A549 (cell line): ENCODE measurements around the gene PLCH2. TPM values are rescaled to one million over a fixed set of nuclear protein-coding genes. Genes with fewer than 3 reads are reported as not detected.
A peak's percentile ranks its signal among the peaks of the same experiment; 100 is the strongest.

Experiments used
- ATAC-seq, 2 experiments: fragments of 200-7000 bp in 1 of 2; fragments of >200 bp in 1 of 2; cut with Nextera tagmentation in 1 of 2; cut with Tn5 transposase in 1 of 2; 3 replicates each; pipeline versions ENCODE4 v1.8.0 to v1.9.1; 2018 to 2020; ENCODE audit warnings: mild to moderate bottlenecking in 1 of 2, moderate library complexity in 1 of 2
- CTCF ChIA-PET: fragments of 300-600 bp; sonication (Branson Sonifier 250); formaldehyde crosslinking; extraction: SDS; loops from one replicate; lab custom pipeline; 2021; ENCODE audit warnings: antibody characterized with exemption, inconsistent platforms; lab: Yijun Ruan, JAX
- POLR2A ChIA-PET: fragments of 350-600 bp; formaldehyde crosslinking; extraction: SDS; loops from one replicate; lab custom pipeline; 2021; ENCODE audit warnings: antibody characterized with exemption, inconsistent platforms; lab: Yijun Ruan, JAX
- DNase-seq, 2 experiments: peaks; one replicate each; pipeline versions ENCODE4 v3.0.0 to v3.0.0-alpha.2; 2011 to 2016; ENCODE audit warnings: low read depth in 1 of 2, low spot score in 1 of 2
- FAIRE-seq: peaks from 2 replicates; lab custom pipeline; 2011; peaks lifted over from hg19 to GRCh38; lab: Jason Lieb, UNC
- H3K27ac ChIP-seq, 2 experiments: fragments of >200 bp; sonication (Bioruptor Twin); formaldehyde crosslinking; 3 replicates each; pipeline ENCODE4 v1.5.1; 2016 to 2017
- H3K4me1 ChIP-seq: fragments of >200 bp; sonication (Bioruptor Twin); formaldehyde crosslinking; 3 replicates; pipeline ENCODE4 v1.6.1; 2016
- H3K4me2 ChIP-seq: fragments of >200 bp; sonication (Bioruptor Twin); formaldehyde crosslinking; 3 replicates; pipeline ENCODE4 v1.6.1; 2016
- H3K4me3 ChIP-seq: fragments of >200 bp; sonication (Bioruptor Twin); formaldehyde crosslinking; 3 replicates; pipeline ENCODE4 v1.5.1; 2016
- H3K9me3 ChIP-seq: fragments of >200 bp; sonication (Bioruptor Twin); formaldehyde crosslinking; 3 replicates; pipeline ENCODE4 v1.6.1; 2016
- BHLHE40 ChIP-seq: IDR thresholded peaks from 2 replicates; pipeline ENCODE4 v1.6.1; 2012; ENCODE audit warnings: low read depth, low read length, inconsistent platforms
- CEBPB ChIP-seq, 2 experiments: fragments of >200 bp in 1 of 2; sonication (Bioruptor Twin) in 1 of 2; formaldehyde crosslinking in 1 of 2; IDR thresholded peaks; 2 replicates each; pipeline ENCODE4 v1.6.1; 2012 to 2016
- CHD2 ChIP-seq: fragments of 150-350 bp; IDR thresholded peaks from 2 replicates; pipeline ENCODE4 v1.6.1; 2014; ENCODE audit warnings: low read length; ENCODE audit not compliant: partially characterized antibody
- EHF ChIP-seq: fragments of 250-450 bp; sonication (Bioruptor Pico); IDR thresholded peaks from 2 replicates; pipeline ENCODE4 v1.5.0; 2020; ENCODE audit warnings: mild to moderate bottlenecking
- EHMT2 ChIP-seq: fragments of 200-600 bp; sonication (generic); IDR thresholded peaks from 2 replicates; pipeline ENCODE4 v1.6.1; 2016; ENCODE audit warnings: antibody characterized with exemption, low read depth, mild to moderate bottlenecking, moderate library complexity
- ELK1 ChIP-seq: fragments of 150-350 bp; IDR thresholded peaks from 2 replicates; pipeline ENCODE4 v1.6.1; 2014; ENCODE audit warnings: low read depth, mild to moderate bottlenecking, low read length
- EP300 ChIP-seq, 2 experiments: fragments of >200 bp; sonication (Bioruptor Twin); formaldehyde crosslinking; IDR thresholded peaks; 2 replicates in 1 of 2; 3 replicates in 1 of 2; pipeline ENCODE4 v1.6.1; 2016 to 2017
- FOSB ChIP-seq: fragments of 250-450 bp; sonication (Bioruptor Pico); IDR thresholded peaks from 2 replicates; pipeline ENCODE4 v1.5.0; 2020; ENCODE audit warnings: mild to moderate bottlenecking, moderate library complexity
- FOSL2 ChIP-seq, 2 experiments: fragments of 450-650 bp in 1 of 2; fragments of >200 bp in 1 of 2; sonication (Bioruptor Twin) in 1 of 2; formaldehyde crosslinking; IDR thresholded peaks; 2 replicates each; pipeline versions ENCODE4 v1.5.0 to v1.6.1; 2016 to 2020; ENCODE audit warnings: mild to moderate bottlenecking in 1 of 2, moderate library complexity in 1 of 2
- FOXS1 ChIP-seq: fragments of 250-450 bp; sonication (Bioruptor Pico); IDR thresholded peaks from 2 replicates; pipeline ENCODE4 v1.5.0; 2020; ENCODE audit warnings: mild to moderate bottlenecking, moderate library complexity
- GATA3 ChIP-seq: IDR thresholded peaks from 2 replicates; pipeline ENCODE4 v1.6.1; 2012; ENCODE audit warnings: borderline replicate concordance
- HOXB5 ChIP-seq: fragments of 250-450 bp; sonication (Bioruptor Pico); IDR thresholded peaks from 2 replicates; pipeline ENCODE4 v1.5.0; 2020; ENCODE audit warnings: mild to moderate bottlenecking, moderate library complexity
- KDM1A ChIP-seq: fragments of 200-600 bp; sonication (generic); IDR thresholded peaks from 2 replicates; pipeline ENCODE4 v1.6.1; 2016; ENCODE audit warnings: low read depth, mild to moderate bottlenecking
- KDM5A ChIP-seq: fragments of 200-600 bp; sonication (generic); IDR thresholded peaks from 2 replicates; pipeline ENCODE4 v1.6.1; 2016; ENCODE audit warnings: antibody characterized with exemption, mild to moderate bottlenecking
- MYC ChIP-seq: IDR thresholded peaks from 2 replicates; pipeline ENCODE4 v1.6.1; 2012; ENCODE audit warnings: mild to moderate bottlenecking, inconsistent platforms, low read length, improper control_type of control experiment, borderline replicate concordance
- NPAS2 ChIP-seq: fragments of 250-450 bp; sonication (Bioruptor Pico); IDR thresholded peaks from 2 replicates; pipeline ENCODE4 v1.8.0; 2022; ENCODE audit warnings: mild to moderate bottlenecking, moderate library complexity, borderline replicate concordance
- PBX3 ChIP-seq: IDR thresholded peaks from 2 replicates; pipeline ENCODE4 v1.6.1; 2012
- POLR2AphosphoS2 ChIP-seq: conservative IDR thresholded peaks from 2 replicates; pipeline ENCODE4 v1.6.1; 2012; ENCODE audit warnings: low read length, improper control_type of control experiment, inconsistent platforms
- RAD21 ChIP-seq, 2 experiments: fragments of >200 bp in 1 of 2; sonication (Bioruptor Twin) in 1 of 2; formaldehyde crosslinking in 1 of 2; IDR thresholded peaks in 1 of 2; conservative IDR thresholded peaks in 1 of 2; 2 replicates in 1 of 2; 3 replicates in 1 of 2; pipeline ENCODE4 v1.6.1; 2012 to 2018; ENCODE audit warnings: inconsistent platforms in 1 of 2
- RARB ChIP-seq: fragments of 250-450 bp; sonication (Bioruptor Pico); IDR thresholded peaks from 2 replicates; pipeline ENCODE4 v1.8.0; 2021; ENCODE audit warnings: mild to moderate bottlenecking, moderate library complexity
- RCOR1 ChIP-seq: fragments of 150-350 bp; IDR thresholded peaks from 2 replicates; pipeline ENCODE4 v1.6.1; 2014; ENCODE audit warnings: antibody characterized with exemption, low read length, low read depth
- SMC3 ChIP-seq: fragments of >200 bp; sonication (Bioruptor Twin); formaldehyde crosslinking; IDR thresholded peaks from 3 replicates; pipeline ENCODE4 v1.6.1; 2018; ENCODE audit warnings: inconsistent platforms
- SREBF2 ChIP-seq: fragments of 450-650 bp; IDR thresholded peaks from 2 replicates; pipeline ENCODE4 v1.6.1; 2014; ENCODE audit warnings: mild to moderate bottlenecking, moderate library complexity
- TFCP2L1 ChIP-seq: fragments of 250-450 bp; sonication (Bioruptor Pico); IDR thresholded peaks from 2 replicates; pipeline ENCODE4 v1.5.0; 2021; ENCODE audit warnings: mild to moderate bottlenecking
- USF2 ChIP-seq: fragments of 450-650 bp; IDR thresholded peaks from 2 replicates; pipeline ENCODE4 v1.6.1; 2014; ENCODE audit warnings: antibody characterized with exemption
- ZC3H11A ChIP-seq: fragments of 450-650 bp; IDR thresholded peaks from 2 replicates; pipeline ENCODE4 v1.6.1; 2014; ENCODE audit warnings: antibody characterized with exemption, mild to moderate bottlenecking
- ZNF302 ChIP-seq: fragments of 250-450 bp; sonication (Bioruptor Pico); IDR thresholded peaks from 2 replicates; pipeline ENCODE4 v1.9.0; 2021; ENCODE audit warnings: inconsistent platforms, mild to moderate bottlenecking, moderate library complexity
- ZSCAN20 ChIP-seq: fragments of 250-450 bp; sonication (Bioruptor Pico); IDR thresholded peaks from 2 replicates; pipeline ENCODE4 v1.8.0; 2022; ENCODE audit warnings: mild to moderate bottlenecking, moderate library complexity
- WGBS: methylation state at CpG from one replicate; pipeline ENCODE4 v1.1.6; 2017; ENCODE audit errors: missing lambda C conversion rate; 5-methylcytosine and 5-hydroxymethylcytosine counted together
- polyA plus RNA-seq, 4 experiments: library from polyadenylated mRNA; depleted of rRNA in 3 of 4; stranded (reverse); fragments of >200 nt; fragmentation: RNase III in 1 of 4; extraction: RNeasy Plus Mini Kit Qiagen cat#74134 plus additional on column Dnase treatment in 1 of 4; gene quantifications; 2 replicates in 3 of 4; 3 replicates in 1 of 4; pipeline ENCODE4 v1.2.3, GENCODE V29; 2011 to 2017

PLCH2 gene
- polyA plus RNA-seq, 2 of the 4 experiments (the other 2 are of a cell fraction) = 0.10 to 0.18 TPM

GRCh38 chr1:2495546-2495945 lies 19.5 kb downstream of the PLCH2 start:
- CTCF ChIA-PET = interaction anchor here (1.2 to 1.4 kb wide), 2 partner anchors 10 to 78 kb away, joined by 3 read pairs; no protein-coding TSS in a partner anchor
- Histone ChIP-seq H3K4me2 (no peak overlapping the region), H3K27ac (peak overlapping the region in 1 of 2 experiments; percentile 79; a peak in 4 of 6 replicates), H3K4me1 (peaks cover 16% of the 10 kb centered on the region), H3K9me3 (no peaks in the 10 kb centered on the region), H3K4me3 (no peak overlapping the region)
- POLR2A ChIA-PET = no interaction called here
- no peak for ATAC-seq
- no peak for DNase-seq
- 77% methylated on average over 5 of the region's 12 CpGs for WGBS
- no peak for TF ChIP-seq ZNF302 (CRISPR knock-in tag)
- no peak for TF ChIP-seq POLR2AphosphoS2
- no peak for TF ChIP-seq RCOR1
- no peak for TF ChIP-seq NPAS2 (CRISPR knock-in tag)
- TF ChIP-seq GATA3 = no peak
- no peak for TF ChIP-seq EHMT2
- TF ChIP-seq ZSCAN20 (CRISPR knock-in tag) = no peak
- TF ChIP-seq HOXB5 (CRISPR knock-in tag) = no peak
- TF ChIP-seq TFCP2L1 (CRISPR knock-in tag) = no peak
- TF ChIP-seq CHD2 = no peak
- TF ChIP-seq KDM5A = no peak
- TF ChIP-seq ELK1 = no peak
- TF ChIP-seq EP300 (IDR thresholded peaks at IDR 0.05) = no peak
- no peak for TF ChIP-seq SMC3
- TF ChIP-seq CEBPB (IDR thresholded peaks at IDR 0.05) = no peak
- no peak for TF ChIP-seq FOSL2 (IDR thresholded peaks at IDR 0.05)
- no peak for TF ChIP-seq FOSL2 (CRISPR knock-in tag; IDR thresholded peaks at IDR 0.05)
- no peak for TF ChIP-seq BHLHE40
- TF ChIP-seq SREBF2 = no peak
- TF ChIP-seq FOSB = no peak
- no peak for TF ChIP-seq MYC
- no peak for FAIRE-seq

- WGBS = 100% methylated on average over 2 of the region's 28 CpGs
- no peak overlapping the region for H3K27ac ChIP-seq
- H3K4me1 ChIP-seq = peaks cover 16% of the 10 kb centered on the region
- FAIRE-seq = no peak
- H3K9me3 ChIP-seq = no peaks in the 10 kb centered on the region
- no peak overlapping the region for H3K4me2 ChIP-seq
- DNase-seq = no peak
- ChIA-PET POLR2A (no interaction called here), CTCF (interaction anchor here (1.2 to 1.5 kb wide), 2 partner anchors 36 to 78 kb away, joined by 3 to 4 read pairs; no protein-coding TSS in a partner anchor)
- ATAC-seq = no peak
- H3K4me3 ChIP-seq = no peak overlapping the region
- TF ChIP-seq RAD21 (conservative IDR thresholded peaks at IDR 0.05 in 1 of 2, IDR thresholded peaks at IDR 0.05 in 1 of 2) (no peak), PBX3 (no peak), RCOR1 (no peak)
Observed at GRCh38 chr1:2496087-2496622, 20.1 kb downstream of the PLCH2 start.

GRCh38 chr1:2496746-2497145 lies 20.7 kb downstream of the PLCH2 start:
- 87% methylated on average over 20 of the region's 26 CpGs for WGBS
- H3K9me3 ChIP-seq = no peaks in the 10 kb centered on the region
- POLR2A ChIA-PET = no interaction called here
- H3K4me1 ChIP-seq = peaks cover 16% of the 10 kb centered on the region
- FAIRE-seq (no peak), ATAC-seq (no peak), DNase-seq (no peak)
- no peak overlapping the region for H3K27ac ChIP-seq
- H3K4me3 ChIP-seq = no peak overlapping the region
- CTCF ChIA-PET = interaction anchor here (1.2 to 1.5 kb wide), 2 partner anchors 37 to 79 kb away, joined by 3 to 4 read pairs; no protein-coding TSS in a partner anchor
- H3K4me2 ChIP-seq = no peak overlapping the region
- no peak for TF ChIP-seq KDM1A
- TF ChIP-seq ELK1 = no peak
- TF ChIP-seq NPAS2 (CRISPR knock-in tag) = no peak
- TF ChIP-seq FOSB = no peak
- no peak for TF ChIP-seq ZNF302 (CRISPR knock-in tag)
- no peak for TF ChIP-seq RARB (CRISPR knock-in tag)
- no peak for TF ChIP-seq MYC
- no peak for TF ChIP-seq ZC3H11A
- no peak for TF ChIP-seq FOXS1 (CRISPR knock-in tag)
- no peak for TF ChIP-seq USF2
- TF ChIP-seq EHF (CRISPR knock-in tag) = no peak
- no peak for TF ChIP-seq EHMT2
- TF ChIP-seq FOSL2 (IDR thresholded peaks at IDR 0.05) = no peak
- no peak for TF ChIP-seq FOSL2 (CRISPR knock-in tag; IDR thresholded peaks at IDR 0.05)
